Putamen (tissue), 1 donor: ENCODE data around the gene SETD3.

Experiments used
- DNase-seq: peaks from one replicate; pipeline ENCODE4 v3.0.0-alpha.2; 2016; ENCODE audit warnings: low spot score

SETD3 gene

GRCh38 chr14:99516871-99517642, 36.4 kb upstream of the SETD3 start:
- no peak for DNase-seq

GRCh38 chr14:99516156-99516870, 35.7 kb upstream of the SETD3 start:
- no peak for DNase-seq

GRCh38 chr14:99515301-99516155, 34.9 kb upstream of the SETD3 start:
- DNase-seq = no peak

GRCh38 chr14:99514552-99515300, 34.1 kb upstream of the SETD3 start:
- DNase-seq = no peak

- DNase-seq = no peak
Measured at GRCh38 chr14:99513946-99514551, 33.4 kb upstream of the SETD3 start.

- no peak for DNase-seq
Measured at GRCh38 chr14:99513183-99513694, 32.6 kb upstream of the SETD3 start.

GRCh38 chr14:99512571-99513182, 32.0 kb upstream of the SETD3 start:
- no peak for DNase-seq

GRCh38 chr14:99512110-99512449, 31.4 kb upstream of the SETD3 start:
- DNase-seq = no peak

- no peak for DNase-seq
Measured at GRCh38 chr14:99511421-99512109, 30.9 kb upstream of the SETD3 start.

GRCh38 chr14:99510556-99511139, 30.0 kb upstream of the SETD3 start:
- no peak for DNase-seq

GRCh38 chr14:99509871-99510555, 29.4 kb upstream of the SETD3 start:
- DNase-seq = no peak

GRCh38 chr14:99508896-99509629, 28.4 kb upstream of the SETD3 start:
- no peak for DNase-seq

- no peak for DNase-seq
Measured at GRCh38 chr14:99507860-99508640, 27.4 kb upstream of the SETD3 start.

- no peak for DNase-seq
Measured at GRCh38 chr14:99506276-99506675, 25.6 kb upstream of the SETD3 start.

- no peak for DNase-seq
Measured at GRCh38 chr14:99505089-99505488, 24.4 kb upstream of the SETD3 start.

GRCh38 chr14:99503848-99504453, 23.3 kb upstream of the SETD3 start:
- DNase-seq = no peak

- DNase-seq = no peak
Measured at GRCh38 chr14:99502989-99503421, 22.3 kb upstream of the SETD3 start.
